ENCODE measurements around the gene DTD1. TPM values are rescaled to one million over a fixed set of nuclear protein-coding genes. Genes with fewer than 3 reads are reported as not detected.

The DTD1 gene
- total and polyA plus RNA-seq, 2 of the 13 experiments (the other 11 are each of a cell fraction or from before 2014, with no cell fraction given) = 41.2 to 79.3 TPM

DNA sequence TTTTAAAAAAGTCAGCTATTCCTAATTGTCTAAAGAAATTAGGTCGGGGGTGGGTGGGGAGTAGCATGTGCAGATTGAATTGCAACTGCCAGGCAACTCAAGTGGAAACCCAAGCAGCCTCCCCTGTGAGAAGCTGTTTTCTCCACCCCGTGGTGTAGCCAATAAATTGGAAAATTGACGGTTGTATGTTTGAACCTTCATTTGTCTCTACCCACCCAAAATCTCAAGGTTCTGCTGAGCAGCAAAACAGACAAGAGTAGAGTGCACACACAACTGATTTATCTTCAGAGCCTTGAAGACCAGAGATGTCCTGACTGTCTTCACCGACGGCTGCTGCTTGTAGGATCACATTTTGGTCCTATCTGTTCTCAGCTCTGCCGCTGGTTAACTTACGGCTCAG lies 88.5 kb downstream of the DTD1 start (continued):
- TF ChIP-seq KDM3A (CRISPR knock-in tag; IDR thresholded peaks at IDR 0.05; ENCODE audit: low read depth) (no peak), ZNF775 (CRISPR knock-in tag; IDR thresholded peaks at IDR 0.05; ENCODE audit: borderline replicate concordance) (no peak), U2AF1 (optimal IDR thresholded peaks at IDR 0.05; ENCODE audit: low read depth, low read length) (no peak), CHD4 (IDR thresholded peaks at IDR 0.05; ENCODE audit: borderline replicate concordance, low read length) (no peak), ZNF317 (CRISPR knock-in tag; IDR thresholded peaks at IDR 0.05) (no peak), ZNF773 (CRISPR knock-in tag; IDR thresholded peaks at IDR 0.05; ENCODE audit: borderline replicate concordance) (no peak), ZBTB42 (CRISPR knock-in tag; IDR thresholded peaks at IDR 0.05) (no peak), GATAD1 (CRISPR knock-in tag; IDR thresholded peaks at IDR 0.05) (no peak), SIX1 (CRISPR knock-in tag; IDR thresholded peaks at IDR 0.05; ENCODE audit: borderline replicate concordance) (no peak), ZNF558 (CRISPR knock-in tag; IDR thresholded peaks at IDR 0.05; ENCODE audit: borderline replicate concordance) (no peak)
- TF ChIP-seq, protein P1, sequence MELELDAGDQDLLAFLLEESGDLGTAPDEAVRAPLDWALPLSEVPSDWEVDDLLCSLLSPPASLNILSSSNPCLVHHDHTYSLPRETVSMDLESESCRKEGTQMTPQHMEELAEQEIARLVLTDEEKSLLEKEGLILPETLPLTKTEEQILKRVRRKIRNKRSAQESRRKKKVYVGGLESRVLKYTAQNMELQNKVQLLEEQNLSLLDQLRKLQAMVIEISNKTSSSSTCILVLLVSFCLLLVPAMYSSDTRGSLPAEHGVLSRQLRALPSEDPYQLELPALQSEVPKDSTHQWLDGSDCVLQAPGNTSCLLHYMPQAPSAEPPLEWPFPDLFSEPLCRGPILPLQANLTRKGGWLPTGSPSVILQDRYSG (CRISPR knock-in tag; IDR thresholded peaks at IDR 0.05) = no peak
- TF ChIP-seq, protein P2, sequence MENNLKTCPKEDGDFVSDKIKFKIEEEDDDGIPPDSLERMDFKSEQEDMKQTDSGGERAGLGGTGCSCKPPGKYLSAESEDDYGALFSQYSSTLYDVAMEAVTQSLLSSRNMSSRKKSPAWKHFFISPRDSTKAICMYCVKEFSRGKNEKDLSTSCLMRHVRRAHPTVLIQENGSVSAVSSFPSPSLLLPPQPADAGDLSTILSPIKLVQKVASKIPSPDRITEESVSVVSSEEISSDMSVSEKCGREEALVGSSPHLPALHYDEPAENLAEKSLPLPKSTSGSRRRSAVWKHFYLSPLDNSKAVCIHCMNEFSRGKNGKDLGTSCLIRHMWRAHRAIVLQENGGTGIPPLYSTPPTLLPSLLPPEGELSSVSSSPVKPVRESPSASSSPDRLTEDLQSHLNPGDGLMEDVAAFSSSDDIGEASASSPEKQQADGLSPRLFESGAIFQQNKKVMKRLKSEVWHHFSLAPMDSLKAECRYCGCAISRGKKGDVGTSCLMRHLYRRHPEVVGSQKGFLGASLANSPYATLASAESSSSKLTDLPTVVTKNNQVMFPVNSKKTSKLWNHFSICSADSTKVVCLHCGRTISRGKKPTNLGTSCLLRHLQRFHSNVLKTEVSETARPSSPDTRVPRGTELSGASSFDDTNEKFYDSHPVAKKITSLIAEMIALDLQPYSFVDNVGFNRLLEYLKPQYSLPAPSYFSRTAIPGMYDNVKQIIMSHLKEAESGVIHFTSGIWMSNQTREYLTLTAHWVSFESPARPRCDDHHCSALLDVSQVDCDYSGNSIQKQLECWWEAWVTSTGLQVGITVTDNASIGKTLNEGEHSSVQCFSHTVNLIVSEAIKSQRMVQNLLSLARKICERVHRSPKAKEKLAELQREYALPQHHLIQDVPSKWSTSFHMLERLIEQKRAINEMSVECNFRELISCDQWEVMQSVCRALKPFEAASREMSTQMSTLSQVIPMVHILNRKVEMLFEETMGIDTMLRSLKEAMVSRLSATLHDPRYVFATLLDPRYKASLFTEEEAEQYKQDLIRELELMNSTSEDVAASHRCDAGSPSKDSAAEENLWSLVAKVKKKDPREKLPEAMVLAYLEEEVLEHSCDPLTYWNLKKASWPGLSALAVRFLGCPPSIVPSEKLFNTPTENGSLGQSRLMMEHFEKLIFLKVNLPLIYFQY (CRISPR knock-in tag; IDR thresholded peaks at IDR 0.05; ENCODE audit: borderline replicate concordance) = no peak
- TF ChIP-seq, protein P3, sequence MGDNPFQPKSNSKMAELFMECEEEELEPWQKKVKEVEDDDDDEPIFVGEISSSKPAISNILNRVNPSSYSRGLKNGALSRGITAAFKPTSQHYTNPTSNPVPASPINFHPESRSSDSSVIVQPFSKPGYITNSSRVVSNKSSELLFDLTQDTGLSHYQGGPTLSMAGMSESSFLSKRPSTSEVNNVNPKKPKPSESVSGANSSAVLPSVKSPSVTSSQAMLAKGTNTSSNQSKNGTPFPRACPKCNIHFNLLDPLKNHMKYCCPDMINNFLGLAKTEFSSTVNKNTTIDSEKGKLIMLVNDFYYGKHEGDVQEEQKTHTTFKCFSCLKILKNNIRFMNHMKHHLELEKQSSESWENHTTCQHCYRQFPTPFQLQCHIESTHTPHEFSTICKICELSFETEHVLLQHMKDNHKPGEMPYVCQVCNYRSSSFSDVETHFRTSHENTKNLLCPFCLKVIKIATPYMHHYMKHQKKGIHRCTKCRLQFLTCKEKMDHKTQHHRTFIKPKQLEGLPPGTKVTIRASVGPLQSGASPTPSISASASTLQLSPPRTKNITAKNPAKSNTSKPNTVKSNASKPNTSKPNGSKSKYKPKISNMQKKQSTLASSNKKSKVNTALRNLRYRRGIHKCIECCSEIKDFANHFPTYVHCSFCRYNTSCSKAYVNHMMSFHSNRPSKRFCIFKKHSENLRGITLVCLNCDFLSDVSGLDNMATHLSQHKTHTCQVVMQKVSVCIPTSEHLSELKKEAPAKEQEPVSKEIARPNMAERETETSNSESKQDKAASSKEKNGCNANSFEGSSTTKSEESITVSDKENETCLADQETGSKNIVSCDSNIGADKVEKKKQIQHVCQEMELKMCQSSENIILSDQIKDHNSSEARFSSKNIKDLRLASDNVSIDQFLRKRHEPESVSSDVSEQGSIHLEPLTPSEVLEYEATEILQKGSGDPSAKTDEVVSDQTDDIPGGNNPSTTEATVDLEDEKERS (CRISPR knock-in tag; IDR thresholded peaks at IDR 0.05) = no peak
